Mesodermal cell (in vitro differentiated cells): Measurements from ENCODE around the gene WDR46.
"Not testable (repeated sequence)": the region's sequence is repeated elsewhere in the genome, so short reads cannot be mapped to it uniquely, and the experiment has no call there.

Experiments
- H3K27ac ChIP-seq: 2 replicates; pipeline ENCODE4 v1.7.0; 2013; ENCODE audit warnings: mild to moderate bottlenecking, low read depth, low read length, moderate library complexity; ENCODE audit not compliant: severe bottlenecking
- H3K36me3 ChIP-seq: 2 replicates; pipeline ENCODE4 v1.7.1; 2013; ENCODE audit warnings: mild to moderate bottlenecking, low read length, moderate library complexity; ENCODE audit not compliant: control insufficient read depth, insufficient read depth
- H3K4me1 ChIP-seq: one replicate; pipeline ENCODE4 v1.7.1; 2013; ENCODE audit warnings: mild to moderate bottlenecking, low read length; ENCODE audit not compliant: insufficient read depth, control insufficient read depth, poor library complexity, severe bottlenecking
- H3K4me3 ChIP-seq: 2 replicates; pipeline ENCODE4 v1.7.0; 2013; ENCODE audit warnings: low read length, control low read depth, mild to moderate bottlenecking; ENCODE audit not compliant: insufficient read depth, poor library complexity, severe bottlenecking; ENCODE audit errors: extremely low read depth
- H3K9me3 ChIP-seq: 2 replicates; pipeline ENCODE4 v1.7.1; 2013; ENCODE audit warnings: mild to moderate bottlenecking, low read length, moderate library complexity; ENCODE audit not compliant: control insufficient read depth
- WGBS, 2 experiments: methylation state at CpG; one replicate each; pipeline ENCODE4 v1.1.5; 2013; ENCODE audit warnings: missing lambda C conversion rate in 2 of 2; ENCODE audit not compliant: insufficient coverage in 2 of 2; 5-methylcytosine and 5-hydroxymethylcytosine counted together

Gene WDR46

DNA sequence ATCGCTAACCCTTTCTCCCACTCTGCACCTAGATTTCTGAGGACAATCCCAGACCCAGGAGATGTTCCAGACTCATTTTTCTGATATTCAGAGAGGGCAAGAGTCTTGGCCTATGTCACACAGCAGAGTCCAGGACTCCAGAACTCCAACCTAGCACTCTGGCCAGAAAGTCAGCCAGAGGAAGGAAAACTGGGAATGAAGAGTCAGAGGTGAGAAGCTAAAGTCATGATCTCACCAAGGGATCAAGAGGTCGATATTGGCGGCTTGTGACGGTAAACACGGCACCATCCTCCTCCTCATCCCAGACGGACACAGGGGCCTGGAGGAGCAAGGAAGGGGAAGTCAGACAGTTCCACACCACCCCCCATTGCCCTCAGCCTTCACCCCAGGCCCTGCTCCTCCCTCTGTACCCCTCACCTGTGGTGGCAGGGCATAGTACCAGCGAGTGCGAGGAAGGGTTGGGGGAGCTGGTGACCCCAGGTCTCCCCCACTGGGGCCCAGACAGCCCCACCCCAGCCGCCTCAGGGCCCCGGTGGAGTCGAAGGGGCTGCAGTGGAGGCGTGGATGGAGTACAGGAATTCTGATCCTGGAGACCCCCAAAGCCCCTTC lies 7.9 kb upstream of the WDR46 start:
- Histone ChIP-seq H3K4me3 (peak overlapping the region; percentile 67), H3K4me1 (peaks cover 5% of the 10 kb centered on the region), H3K9me3 (no peaks in the 10 kb centered on the region), H3K27ac (peak overlapping the region; percentile 67), H3K36me3 (peaks cover 48% of the 10 kb centered on the region)
- 78 to 82% methylated on average over 2 to 4 of the region's 12 CpGs for WGBS, 2 experiments

DNA sequence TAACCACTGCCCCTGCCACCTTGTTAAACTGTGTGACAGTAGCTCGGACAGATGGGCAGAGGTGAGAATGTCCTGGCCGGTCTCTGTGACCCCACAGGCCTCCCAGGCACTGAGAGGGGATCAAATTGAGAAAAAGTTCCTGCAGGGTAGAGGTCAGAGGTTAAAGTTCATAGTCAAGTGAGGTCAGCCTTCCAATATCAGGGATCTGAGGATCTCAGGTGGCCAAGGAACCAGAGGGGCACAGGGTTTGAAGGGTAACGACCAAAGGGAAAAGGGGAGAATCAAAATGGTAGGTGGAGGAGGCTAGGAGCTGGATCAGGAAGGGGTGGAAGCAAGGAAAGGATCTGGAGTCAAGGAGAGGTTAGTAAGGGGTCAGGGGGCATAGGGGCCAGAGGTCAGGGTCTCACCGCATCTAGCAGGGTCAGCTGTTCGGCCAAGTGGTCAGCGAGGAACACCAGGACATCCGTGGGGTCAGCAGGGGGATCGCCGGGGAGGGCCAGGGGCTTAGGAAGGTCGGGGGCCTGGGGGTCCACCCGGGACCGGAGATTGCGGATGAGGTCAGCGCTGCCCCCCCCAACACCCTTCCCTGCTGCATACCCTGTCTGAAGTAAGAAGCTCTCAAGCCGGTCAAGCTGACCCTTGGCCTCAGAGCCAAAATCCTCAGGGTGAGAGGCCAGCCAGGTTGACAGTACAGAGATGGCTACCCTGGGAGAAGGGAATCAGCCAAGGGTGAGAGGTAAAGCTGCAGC lies 6.8 kb upstream of the WDR46 start:
- 91 to 95% methylated on average over 8 of the region's 15 CpGs for WGBS, 2 experiments

DNA sequence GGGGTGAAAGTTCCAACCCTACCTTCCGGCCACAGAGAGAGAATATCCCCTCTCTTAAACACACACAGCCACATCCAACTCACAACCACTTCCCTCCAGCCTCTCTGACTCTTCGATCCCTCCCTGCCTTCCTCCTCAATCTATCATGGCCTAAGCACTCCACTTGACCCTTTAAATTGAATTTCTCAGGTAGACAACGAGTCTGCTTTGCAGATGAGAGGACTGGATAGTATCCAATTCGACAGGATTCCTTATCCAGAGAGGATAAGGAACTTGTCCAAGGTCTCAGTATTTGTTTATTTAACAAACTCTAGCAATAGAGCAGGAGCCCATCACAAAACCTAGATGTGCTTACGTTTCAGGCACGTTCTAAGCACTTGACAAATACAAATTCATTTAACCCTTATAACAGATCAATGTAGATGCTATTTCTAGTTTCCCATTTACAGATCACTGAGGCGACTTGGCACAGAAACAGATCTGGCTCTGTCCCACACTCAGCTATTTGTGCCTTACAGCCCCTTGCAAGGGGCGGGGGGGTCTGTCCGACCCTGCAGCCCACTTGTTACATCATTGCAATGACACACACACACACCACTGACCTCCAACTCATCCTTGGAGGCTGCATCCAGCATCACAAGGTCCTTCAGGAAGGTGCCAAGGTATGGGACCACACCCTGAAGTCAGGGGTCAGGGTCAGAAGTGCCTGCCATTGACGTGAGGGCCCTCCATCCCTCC lies 5.2 kb upstream of the WDR46 start:
- H3K4me1 ChIP-seq = peaks cover 14% of the 10 kb centered on the region
- H3K36me3 ChIP-seq = peaks cover 56% of the 10 kb centered on the region
- H3K4me3 ChIP-seq = no peak overlapping the region
- no peak overlapping the region for H3K27ac ChIP-seq
- 92 to 93% methylated on average over 7 to 10 of the region's 10 CpGs for WGBS, 2 experiments
- no peaks in the 10 kb centered on the region for H3K9me3 ChIP-seq

More for the DNA sequence above, 6.8 kb upstream of the WDR46 start:
- no peaks in the 10 kb centered on the region for H3K9me3 ChIP-seq
- peaks cover 52% of the 10 kb centered on the region for H3K36me3 ChIP-seq
- H3K4me3 ChIP-seq = no peak overlapping the region
- peaks cover 6% of the 10 kb centered on the region for H3K4me1 ChIP-seq
- no peak overlapping the region for H3K27ac ChIP-seq

DNA sequence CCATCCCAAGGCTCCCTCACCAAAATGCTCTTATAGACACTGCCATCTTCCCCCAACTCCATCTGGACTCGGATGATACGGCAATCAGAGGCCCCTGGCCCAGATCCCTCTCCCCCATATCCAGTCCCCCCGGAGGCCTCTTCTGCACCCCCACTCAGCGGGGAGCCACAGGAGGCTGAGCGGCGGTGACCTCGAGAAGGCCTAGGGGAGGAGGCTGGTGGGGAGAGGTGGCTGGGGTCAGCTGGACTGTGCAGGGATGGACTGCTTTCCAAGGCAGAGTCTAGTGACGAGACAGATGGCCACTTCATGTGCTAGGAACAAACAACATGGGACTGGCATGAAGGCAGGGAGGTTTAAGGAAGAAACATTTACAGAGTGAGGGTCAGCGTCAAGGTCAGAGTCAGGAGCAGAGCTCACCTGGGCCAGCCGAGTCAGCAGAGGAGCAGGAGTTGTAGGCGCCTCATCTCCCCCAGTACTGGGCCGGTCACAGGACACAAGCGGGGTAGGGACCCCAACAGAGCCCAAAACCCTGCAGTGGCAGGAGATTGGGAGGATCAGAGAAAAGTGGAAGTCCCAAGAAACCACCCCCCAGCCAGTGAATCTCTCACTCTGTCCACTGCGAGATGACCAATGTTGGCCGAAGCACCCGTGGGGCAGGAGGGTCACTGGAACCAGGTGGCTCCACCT lies 4.1 kb upstream of the WDR46 start:
- Histone ChIP-seq H3K27ac (no peak overlapping the region), H3K4me1 (peaks cover 16% of the 10 kb centered on the region), H3K36me3 (peaks cover 56% of the 10 kb centered on the region), H3K9me3 (no peaks in the 10 kb centered on the region), H3K4me3 (no peak overlapping the region)
- 89 to 92% methylated on average over 7 to 10 of the region's 16 CpGs for WGBS, 2 experiments

DNA sequence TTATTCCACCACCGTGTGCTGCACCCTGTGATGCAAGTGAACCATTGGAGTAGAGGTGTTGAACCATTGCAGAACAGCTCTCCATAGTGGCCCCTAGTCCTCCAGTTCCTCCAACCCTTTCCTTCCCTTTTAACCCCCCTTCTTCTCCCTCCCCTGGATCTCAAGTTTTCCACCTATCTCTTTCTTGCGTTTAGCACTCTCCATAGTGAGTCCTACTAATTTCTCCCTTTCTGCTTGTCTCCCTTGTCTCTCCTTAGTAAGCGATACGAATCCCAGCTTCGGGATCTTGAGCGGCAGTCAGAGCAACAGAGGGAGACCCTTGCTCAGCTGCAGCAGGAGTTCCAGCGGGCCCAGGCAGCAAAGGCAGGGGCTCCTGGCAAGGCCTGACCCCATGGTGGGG lies 1.4 kb upstream of the WDR46 start:
- H3K36me3 ChIP-seq = peaks cover 70% of the 10 kb centered on the region
- 65 to 88% methylated on average over 2 to 3 of the region's 7 CpGs for WGBS, 2 experiments
- H3K27ac ChIP-seq = no peak overlapping the region
- H3K9me3 ChIP-seq = no peaks in the 10 kb centered on the region
- H3K4me3 ChIP-seq = peak overlapping the region; percentile 85
- peaks cover 16% of the 10 kb centered on the region for H3K4me1 ChIP-seq

DNA sequence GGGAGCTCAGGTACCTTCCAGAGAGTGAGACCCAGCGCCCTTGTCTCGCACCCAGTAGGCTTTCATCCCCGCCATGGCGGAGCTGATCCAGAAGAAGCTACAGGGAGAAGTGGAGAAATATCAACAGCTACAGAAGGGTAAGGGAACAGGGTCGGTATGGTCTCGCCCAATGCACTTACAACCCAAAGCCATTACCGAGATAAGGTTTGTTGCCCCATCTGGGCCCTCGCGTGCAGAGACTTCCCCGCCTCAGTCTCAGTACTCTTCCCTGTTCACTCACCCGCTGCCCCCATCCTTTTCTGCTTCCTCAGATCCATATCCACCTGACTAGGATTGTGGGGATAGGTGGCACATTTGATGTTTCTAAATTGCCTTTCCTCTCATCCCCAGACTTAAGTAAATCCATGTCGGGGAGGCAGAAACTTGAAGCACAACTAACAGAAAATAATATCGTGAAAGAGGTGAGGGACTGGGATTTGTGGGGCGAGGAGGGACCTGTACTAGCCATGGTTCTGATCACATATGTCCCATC lies 811 bp upstream of the WDR46 start:
- whole genome bisulfite sequencing, 2 experiments = 0 to 3% methylated on average over 6 to 7 of the region's 14 CpGs
- Histone ChIP-seq H3K27ac (no peak overlapping the region), H3K36me3 (peaks cover 69% of the 10 kb centered on the region)

DNA sequence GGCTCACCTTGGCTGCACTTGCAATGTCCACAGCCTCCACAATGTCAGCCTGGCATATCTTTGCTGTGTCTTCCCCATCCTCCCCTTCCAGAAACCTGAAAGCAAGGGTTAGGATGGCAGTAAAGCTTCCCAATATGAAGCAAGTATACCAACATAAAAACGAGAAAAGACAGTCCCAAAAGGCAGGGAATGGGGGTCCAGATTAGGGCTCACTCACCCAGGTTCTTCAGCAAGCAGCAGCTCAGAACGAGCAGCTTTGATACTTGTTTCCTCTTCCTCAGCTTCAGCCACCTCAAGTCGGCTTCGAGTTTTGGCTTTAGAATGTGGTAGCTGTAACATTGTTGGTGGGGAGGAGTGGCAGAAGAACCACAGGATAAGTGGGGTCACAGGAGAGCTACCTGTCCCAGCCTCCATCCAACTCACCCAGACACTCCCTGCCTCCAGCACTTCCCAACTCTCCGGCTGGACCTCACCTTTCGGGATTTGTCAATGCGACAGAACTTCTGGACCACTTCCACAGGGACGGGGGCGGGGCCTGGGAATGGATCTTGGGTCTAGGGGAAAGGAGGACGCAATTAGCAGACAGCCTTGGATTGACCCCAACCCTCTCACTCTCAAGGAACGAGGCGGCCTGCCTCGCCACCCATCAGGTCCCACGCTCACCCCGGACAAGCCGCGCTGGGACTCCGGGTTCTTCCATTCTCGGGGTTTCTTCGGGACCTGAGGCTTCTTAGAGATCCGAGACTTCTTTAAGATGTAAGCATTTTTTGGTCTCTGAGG lies 708 bp downstream of the WDR46 start:
- WGBS, 2 experiments = 11 to 21% methylated on average over 9 to 12 of the region's 21 CpGs
- Histone ChIP-seq H3K4me3 (peak overlapping the region; percentile 85), H3K27ac (no peak overlapping the region), H3K9me3 (no peaks in the 10 kb centered on the region), H3K36me3 (peaks cover 70% of the 10 kb centered on the region), H3K4me1 (peaks cover 16% of the 10 kb centered on the region)

More for the DNA sequence above, 811 bp upstream of the WDR46 start:
- H3K4me3 ChIP-seq = peak overlapping the region; percentile 85
- H3K4me1 ChIP-seq = peaks cover 16% of the 10 kb centered on the region
- no peaks in the 10 kb centered on the region for H3K9me3 ChIP-seq

DNA sequence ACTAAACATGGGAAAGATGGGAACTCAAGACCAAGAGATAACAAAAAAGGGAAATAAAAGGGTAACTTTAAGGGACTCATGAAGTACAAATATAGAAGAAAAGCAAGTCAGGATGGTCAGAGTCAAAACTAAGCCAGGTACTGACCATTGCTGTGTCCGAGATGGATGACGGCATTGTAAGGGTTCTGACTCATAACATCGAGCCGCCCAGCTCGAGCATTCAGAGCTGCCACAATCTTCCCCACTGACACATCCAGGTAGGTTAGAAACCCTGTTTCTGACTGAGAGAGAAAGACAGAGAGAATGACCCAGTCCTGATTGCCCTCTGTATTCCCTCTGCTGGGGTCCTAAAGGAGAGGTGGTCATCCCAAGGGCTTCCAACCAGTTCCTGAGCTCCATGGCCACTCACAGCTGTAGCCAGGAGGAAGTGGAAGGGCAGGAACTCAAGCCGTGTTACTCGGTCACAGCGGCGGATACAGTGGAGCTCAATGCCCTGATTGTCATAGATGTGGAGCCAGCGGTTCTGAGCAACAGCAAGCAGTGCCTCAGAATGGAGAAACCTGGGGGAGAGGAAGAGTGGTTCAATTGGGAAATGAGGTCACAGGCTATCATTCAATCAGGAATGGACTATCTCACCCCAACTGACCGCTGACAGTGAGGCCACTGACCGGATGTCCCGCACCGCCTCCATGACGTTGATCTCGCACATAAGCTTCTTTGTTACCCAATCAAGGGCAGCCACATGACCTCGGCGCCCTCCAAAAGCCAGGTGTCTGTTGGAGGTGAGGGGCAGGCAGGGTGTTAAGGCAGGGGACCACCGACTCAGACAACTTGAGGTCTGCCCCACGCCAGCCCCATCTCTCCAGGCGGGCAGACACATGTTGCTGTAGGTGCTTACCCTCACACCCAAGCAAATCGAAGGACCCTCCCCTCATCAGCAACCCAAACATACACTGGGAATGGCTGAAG lies 1.8 kb downstream of the WDR46 start:
- H3K36me3 ChIP-seq = peaks cover 68% of the 10 kb centered on the region
- no peaks in the 10 kb centered on the region for H3K9me3 ChIP-seq
- no peak overlapping the region for H3K27ac ChIP-seq
- H3K4me3 ChIP-seq = no peak overlapping the region
- peaks cover 16% of the 10 kb centered on the region for H3K4me1 ChIP-seq
- 93 to 94% methylated on average over 12 to 18 of the region's 22 CpGs for WGBS, 2 experiments

DNA sequence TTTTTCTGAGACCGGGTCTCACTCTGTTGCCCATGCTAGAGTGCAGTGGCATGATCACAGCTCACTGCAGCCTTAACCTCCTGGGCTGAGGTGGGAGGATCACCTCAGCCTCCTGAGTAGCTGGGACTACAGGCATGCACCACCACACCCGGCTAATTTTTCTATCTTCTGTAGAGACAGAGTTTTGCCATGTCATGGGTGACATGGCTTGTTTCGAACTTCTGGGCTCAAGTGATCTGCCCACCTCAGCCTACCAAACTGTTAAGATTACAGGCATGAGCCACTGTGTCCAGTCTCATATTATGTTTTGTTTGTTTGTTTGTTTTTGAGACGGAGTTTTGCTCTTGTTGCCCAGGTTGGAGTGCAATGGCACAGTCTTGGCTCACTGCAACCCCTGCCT lies 3.8 kb downstream of the WDR46 start:
- H3K4me3 ChIP-seq, H3K27ac ChIP-seq, H3K9me3 ChIP-seq, H3K4me1 ChIP-seq: not testable (repeated sequence)
- H3K36me3 ChIP-seq = peaks cover 69% of the 10 kb centered on the region
- 92 to 100% methylated on average over 2 to 3 of the region's 4 CpGs for WGBS, 2 experiments
